HepG2 (cell line): ENCODE results near the gene NUDT8. TPM values are rescaled to one million over a fixed set of nuclear protein-coding genes. Genes with fewer than 3 reads are reported as not detected.

ENCODE experiments used
- CC2D1A ChIP-seq: sonication (generic); formaldehyde crosslinking; IDR thresholded peaks from 2 replicates; pipeline ENCODE4 v1.8.1; 2023; ENCODE audit warnings: mild to moderate bottlenecking, missing genetic modification reagents
- CENPT ChIP-seq: sonication (generic); formaldehyde crosslinking; IDR thresholded peaks from 2 replicates; pipeline ENCODE4 v1.8.0; 2022; ENCODE audit warnings: low read depth, mild to moderate bottlenecking, moderate library complexity, missing genetic modification reagents
- ELF3 ChIP-seq: IDR thresholded peaks from 2 replicates; pipeline ENCODE4 v1.6.1; 2016; ENCODE audit warnings: missing genetic modification reagents, missing compliant biosample characterization
- FOXA3 ChIP-seq: IDR thresholded peaks from 2 replicates; pipeline ENCODE4 v1.6.1; 2016; ENCODE audit warnings: missing genetic modification reagents, missing compliant biosample characterization
- HNRNPLL ChIP-seq: fragments of 200-400 bp; formaldehyde crosslinking; IDR thresholded peaks from 2 replicates; pipeline ENCODE4 v1.6.1; 2017; ENCODE audit warnings: mild to moderate bottlenecking, low read depth, low read length; ENCODE audit not compliant: poor library complexity, severe bottlenecking
- KAT8 ChIP-seq: IDR thresholded peaks from 2 replicates; pipeline ENCODE4 v1.6.1; 2016; ENCODE audit warnings: missing genetic modification reagents, missing compliant biosample characterization
- POLR2AphosphoS2 ChIP-seq: IDR thresholded peaks from 2 replicates; pipeline ENCODE4 v1.6.1; 2011; ENCODE audit warnings: low read depth, low read length, improper control_type of control experiment
- RBM39 ChIP-seq: fragments of 200-400 bp; formaldehyde crosslinking; IDR thresholded peaks from one replicate; pipeline ENCODE4 v1.6.1; 2018; ENCODE audit warnings: antibody characterized with exemption, mild to moderate bottlenecking, low read depth, low read length; ENCODE audit not compliant: poor library complexity, severe bottlenecking
- ZMYM3 ChIP-seq: sonication (generic); formaldehyde crosslinking; IDR thresholded peaks from 2 replicates; pipeline ENCODE4 v1.5.1; 2020; ENCODE audit warnings: mild to moderate bottlenecking, missing genetic modification reagents
- ZNF253 ChIP-seq: sonication (generic); formaldehyde crosslinking; IDR thresholded peaks from 2 replicates; pipeline ENCODE4 v1.8.0; 2022; ENCODE audit warnings: mild to moderate bottlenecking, missing genetic modification reagents, borderline replicate concordance
- ZNF550 ChIP-seq: sonication (generic); formaldehyde crosslinking; IDR thresholded peaks from 2 replicates; pipeline ENCODE4 v1.4.0; 2020; ENCODE audit warnings: mild to moderate bottlenecking, missing genetic modification reagents, borderline replicate concordance
- ZNF569 ChIP-seq: sonication (generic); formaldehyde crosslinking; IDR thresholded peaks from 2 replicates; pipeline ENCODE4 v1.5.0; 2020; ENCODE audit warnings: mild to moderate bottlenecking, missing genetic modification reagents, moderate library complexity, borderline replicate concordance
- ZNF768 ChIP-seq: sonication (generic); formaldehyde crosslinking; IDR thresholded peaks from 2 replicates; pipeline ENCODE4 v1.4.0; 2020; ENCODE audit warnings: missing genetic modification reagents
- ZNF772 ChIP-seq: sonication (generic); formaldehyde crosslinking; IDR thresholded peaks from 2 replicates; pipeline ENCODE4 v1.5.0; 2020; ENCODE audit warnings: mild to moderate bottlenecking, missing genetic modification reagents
- ZNF839 ChIP-seq: sonication (generic); formaldehyde crosslinking; IDR thresholded peaks from 2 replicates; pipeline ENCODE4 v1.4.0; 2020; ENCODE audit warnings: missing genetic modification reagents, mild to moderate bottlenecking, borderline replicate concordance
- polyA plus RNA-seq, 8 experiments: library from polyadenylated mRNA; depleted of rRNA in 3 of 8; stranded (reverse) in 7 of 8; unstranded in 1 of 8; fragments of >200 nt; fragmentation: Illumina TruSeq in 4 of 8; extraction: Trizol in 4 of 8; gene quantifications; 2 replicates each; pipeline versions ENCODE4 v1.2.1 to v1.2.3, GENCODE V29; 2011 to 2016; ENCODE audit warnings: low read depth in 4 of 8, missing spikeins in 1 of 8, mixed read lengths in 1 of 8; ENCODE audit not compliant: insufficient read depth in 1 of 8
- total RNA-seq, 5 experiments: library from RNA; depleted of rRNA; stranded (reverse); fragments of >200 nt; fragmentation: Illumina TruSeq; extraction: Trizol; gene quantifications; 2 replicates each; pipeline ENCODE4 v1.2.3, GENCODE V29; 2016; ENCODE audit warnings: low read depth in 1 of 5
- TF ChIP-seq, protein P1 (sequence below): sonication (generic); formaldehyde crosslinking; IDR thresholded peaks from 2 replicates; pipeline ENCODE4 v1.4.0; 2020; ENCODE audit warnings: missing genetic modification reagents
- TF ChIP-seq, protein P2 (sequence below): sonication (generic); formaldehyde crosslinking; IDR thresholded peaks from 2 replicates; pipeline ENCODE4 v1.4.0; 2020; ENCODE audit warnings: missing genetic modification reagents, borderline replicate concordance
- TF ChIP-seq, protein P3 (sequence below): IDR thresholded peaks from 2 replicates; pipeline ENCODE4 v1.6.1; 2016; ENCODE audit warnings: mild to moderate bottlenecking
- TF ChIP-seq, protein P4 (sequence below): sonication (generic); formaldehyde crosslinking; IDR thresholded peaks from 2 replicates; pipeline ENCODE4 v1.4.0; 2020; ENCODE audit warnings: low read depth, mild to moderate bottlenecking, missing genetic modification reagents
- TF ChIP-seq, protein P5 (sequence below): sonication (generic); formaldehyde crosslinking; IDR thresholded peaks from 2 replicates; pipeline ENCODE4 v1.5.0; 2020; ENCODE audit warnings: missing genetic modification reagents

NUDT8 gene
- total and polyA plus RNA-seq, 2 of the 13 experiments (the other 11 are each of a cell fraction or from before 2014, with no cell fraction given) = 6.7 to 25.8 TPM

DNA sequence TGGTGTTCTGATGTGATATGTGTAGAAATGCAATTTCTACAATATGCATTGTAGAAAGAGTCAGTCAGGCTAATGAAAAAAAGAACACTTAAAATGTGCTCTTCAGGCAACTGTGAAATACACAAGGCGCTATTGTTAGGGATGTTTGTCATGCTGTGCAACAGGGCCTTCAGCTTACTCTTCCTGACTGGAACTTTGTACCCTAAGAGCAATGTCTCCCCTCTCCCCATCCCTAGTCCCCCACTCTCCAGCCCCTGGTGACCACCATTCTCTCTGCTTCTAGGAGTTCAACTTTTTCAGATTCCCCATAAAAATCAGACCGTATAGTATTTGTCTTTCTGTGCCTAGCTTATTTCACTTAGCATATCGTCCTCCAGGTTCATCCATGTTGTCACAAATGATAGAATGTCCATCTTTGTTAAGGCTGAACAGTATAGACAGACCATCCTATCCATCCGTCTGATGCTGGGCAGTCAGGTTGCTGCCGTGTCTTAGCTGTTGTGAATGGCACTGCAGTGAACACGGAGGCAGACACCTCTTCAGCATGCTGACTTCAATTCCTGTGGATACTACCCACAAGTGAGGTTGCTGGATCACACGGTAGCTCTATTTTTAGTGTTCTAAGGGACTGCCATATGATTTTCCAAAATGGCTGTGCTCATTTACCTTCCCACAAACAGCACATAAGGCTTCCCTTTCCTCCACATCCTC, 12.3 kb downstream of the NUDT8 start (continued):
- TF ChIP-seq, protein P1, sequence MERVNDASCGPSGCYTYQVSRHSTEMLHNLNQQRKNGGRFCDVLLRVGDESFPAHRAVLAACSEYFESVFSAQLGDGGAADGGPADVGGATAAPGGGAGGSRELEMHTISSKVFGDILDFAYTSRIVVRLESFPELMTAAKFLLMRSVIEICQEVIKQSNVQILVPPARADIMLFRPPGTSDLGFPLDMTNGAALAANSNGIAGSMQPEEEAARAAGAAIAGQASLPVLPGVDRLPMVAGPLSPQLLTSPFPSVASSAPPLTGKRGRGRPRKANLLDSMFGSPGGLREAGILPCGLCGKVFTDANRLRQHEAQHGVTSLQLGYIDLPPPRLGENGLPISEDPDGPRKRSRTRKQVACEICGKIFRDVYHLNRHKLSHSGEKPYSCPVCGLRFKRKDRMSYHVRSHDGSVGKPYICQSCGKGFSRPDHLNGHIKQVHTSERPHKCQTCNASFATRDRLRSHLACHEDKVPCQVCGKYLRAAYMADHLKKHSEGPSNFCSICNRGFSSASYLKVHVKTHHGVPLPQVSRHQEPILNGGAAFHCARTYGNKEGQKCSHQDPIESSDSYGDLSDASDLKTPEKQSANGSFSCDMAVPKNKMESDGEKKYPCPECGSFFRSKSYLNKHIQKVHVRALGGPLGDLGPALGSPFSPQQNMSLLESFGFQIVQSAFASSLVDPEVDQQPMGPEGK = peak; percentile 54; the same call in 1 of the 2 replicates
- TF ChIP-seq, protein P2, sequence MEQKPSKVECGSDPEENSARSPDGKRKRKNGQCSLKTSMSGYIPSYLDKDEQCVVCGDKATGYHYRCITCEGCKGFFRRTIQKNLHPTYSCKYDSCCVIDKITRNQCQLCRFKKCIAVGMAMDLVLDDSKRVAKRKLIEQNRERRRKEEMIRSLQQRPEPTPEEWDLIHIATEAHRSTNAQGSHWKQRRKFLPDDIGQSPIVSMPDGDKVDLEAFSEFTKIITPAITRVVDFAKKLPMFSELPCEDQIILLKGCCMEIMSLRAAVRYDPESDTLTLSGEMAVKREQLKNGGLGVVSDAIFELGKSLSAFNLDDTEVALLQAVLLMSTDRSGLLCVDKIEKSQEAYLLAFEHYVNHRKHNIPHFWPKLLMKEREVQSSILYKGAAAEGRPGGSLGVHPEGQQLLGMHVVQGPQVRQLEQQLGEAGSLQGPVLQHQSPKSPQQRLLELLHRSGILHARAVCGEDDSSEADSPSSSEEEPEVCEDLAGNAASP (CRISPR knock-in tag) = 0 out of 2 replicates have a peak, but pooled peaks have one; percentile 7
- no peak for TF ChIP-seq ZNF569 (CRISPR knock-in tag)
- 0 out of 2 replicates have a peak, but pooled peaks have one; percentile 36 for TF ChIP-seq ELF3 (CRISPR knock-in tag)
- TF ChIP-seq, protein P3, sequence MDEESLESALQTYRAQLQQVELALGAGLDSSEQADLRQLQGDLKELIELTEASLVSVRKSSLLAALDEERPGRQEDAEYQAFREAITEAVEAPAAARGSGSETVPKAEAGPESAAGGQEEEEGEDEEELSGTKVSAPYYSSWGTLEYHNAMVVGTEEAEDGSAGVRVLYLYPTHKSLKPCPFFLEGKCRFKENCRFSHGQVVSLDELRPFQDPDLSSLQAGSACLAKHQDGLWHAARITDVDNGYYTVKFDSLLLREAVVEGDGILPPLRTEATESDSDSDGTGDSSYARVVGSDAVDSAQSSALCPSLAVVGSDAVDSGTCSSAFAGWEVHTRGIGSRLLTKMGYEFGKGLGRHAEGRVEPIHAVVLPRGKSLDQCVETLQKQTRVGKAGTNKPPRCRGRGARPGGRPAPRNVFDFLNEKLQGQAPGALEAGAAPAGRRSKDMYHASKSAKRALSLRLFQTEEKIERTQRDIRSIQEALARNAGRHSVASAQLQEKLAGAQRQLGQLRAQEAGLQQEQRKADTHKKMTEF (CRISPR knock-in tag) = no peak
- no peak for TF ChIP-seq POLR2AphosphoS2
- TF ChIP-seq ZNF550 = no peak
- peak; percentile 68 for TF ChIP-seq FOXA3 (CRISPR knock-in tag)
- peak; percentile 7; the same call in 1 of the 2 replicates for TF ChIP-seq ZMYM3
- TF ChIP-seq ZNF839 (CRISPR knock-in tag) = no peak
- TF ChIP-seq KAT8 = peak; percentile 37; the same call in 1 of the 2 replicates
- no peak for TF ChIP-seq CC2D1A (CRISPR knock-in tag)
- no peak for TF ChIP-seq ZNF772
- no peak for TF ChIP-seq ZNF253 (CRISPR knock-in tag)
- TF ChIP-seq ZNF768 (CRISPR knock-in tag) = no peak
- no peak for TF ChIP-seq HNRNPLL
- no peak for TF ChIP-seq CENPT (CRISPR knock-in tag)
- TF ChIP-seq, protein P4, sequence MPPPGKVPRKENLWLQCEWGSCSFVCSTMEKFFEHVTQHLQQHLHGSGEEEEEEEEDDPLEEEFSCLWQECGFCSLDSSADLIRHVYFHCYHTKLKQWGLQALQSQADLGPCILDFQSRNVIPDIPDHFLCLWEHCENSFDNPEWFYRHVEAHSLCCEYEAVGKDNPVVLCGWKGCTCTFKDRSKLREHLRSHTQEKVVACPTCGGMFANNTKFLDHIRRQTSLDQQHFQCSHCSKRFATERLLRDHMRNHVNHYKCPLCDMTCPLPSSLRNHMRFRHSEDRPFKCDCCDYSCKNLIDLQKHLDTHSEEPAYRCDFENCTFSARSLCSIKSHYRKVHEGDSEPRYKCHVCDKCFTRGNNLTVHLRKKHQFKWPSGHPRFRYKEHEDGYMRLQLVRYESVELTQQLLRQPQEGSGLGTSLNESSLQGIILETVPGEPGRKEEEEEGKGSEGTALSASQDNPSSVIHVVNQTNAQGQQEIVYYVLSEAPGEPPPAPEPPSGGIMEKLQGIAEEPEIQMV (CRISPR knock-in tag) = no peak
- TF ChIP-seq, protein P5, sequence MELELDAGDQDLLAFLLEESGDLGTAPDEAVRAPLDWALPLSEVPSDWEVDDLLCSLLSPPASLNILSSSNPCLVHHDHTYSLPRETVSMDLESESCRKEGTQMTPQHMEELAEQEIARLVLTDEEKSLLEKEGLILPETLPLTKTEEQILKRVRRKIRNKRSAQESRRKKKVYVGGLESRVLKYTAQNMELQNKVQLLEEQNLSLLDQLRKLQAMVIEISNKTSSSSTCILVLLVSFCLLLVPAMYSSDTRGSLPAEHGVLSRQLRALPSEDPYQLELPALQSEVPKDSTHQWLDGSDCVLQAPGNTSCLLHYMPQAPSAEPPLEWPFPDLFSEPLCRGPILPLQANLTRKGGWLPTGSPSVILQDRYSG = no peak
- TF ChIP-seq RBM39 = no peak
